GM19455 (cell line): ENCODE data around the gene NPHP4.

ENCODE experiments used
- ATAC-seq: cut with Tn5 transposase; IDR thresholded peaks from one replicate; pipeline ENCODE4 v1.9.1; 2021; ENCODE audit not compliant: unreplicated experiment

NPHP4 gene

GRCh38 chr1:5992026-5992813, at the start of gene NPHP4:
TSS of gene NPHP4 (minus strand) at chr1:5992425. CDS start at chr1:5986289, 6,136 bp downstream.
- ATAC-seq, result peak; percentile 88

- no peak for ATAC-seq
These were observed 49.3 kb upstream of the NPHP4 start for GRCh38 chr1:6041432-6042062.

GRCh38 chr1:6040861-6041415, 48.7 kb upstream of the NPHP4 start:
- ATAC-seq, result no peak

- ATAC-seq, result no peak
These were observed 48.2 kb upstream of the NPHP4 start for GRCh38 chr1:6040444-6040843.

GRCh38 chr1:6039031-6039430, 46.8 kb upstream of the NPHP4 start:
- ATAC-seq, result no peak

- no peak for ATAC-seq
These were observed 46.4 kb upstream of the NPHP4 start for GRCh38 chr1:6038603-6039002.

- ATAC-seq, result no peak
These were observed 45.1 kb upstream of the NPHP4 start for GRCh38 chr1:6037338-6037762.

- no peak for ATAC-seq
These were observed 43.5 kb upstream of the NPHP4 start for GRCh38 chr1:6035719-6036118.

- no peak for ATAC-seq
These were observed 43.1 kb upstream of the NPHP4 start for GRCh38 chr1:6035303-6035702.

- no peak for ATAC-seq
These were observed 42.5 kb upstream of the NPHP4 start for GRCh38 chr1:6034750-6035096.

- ATAC-seq, result no peak
These were observed 41.9 kb upstream of the NPHP4 start for GRCh38 chr1:6033986-6034749.

- no peak for ATAC-seq
These were observed 40.9 kb upstream of the NPHP4 start for GRCh38 chr1:6033124-6033523.

- no peak for ATAC-seq
These were observed 38.5 kb upstream of the NPHP4 start for GRCh38 chr1:6030547-6031261.

GRCh38 chr1:6030132-6030531, 37.9 kb upstream of the NPHP4 start:
- ATAC-seq, result no peak

GRCh38 chr1:6029351-6029750, 37.1 kb upstream of the NPHP4 start:
- no peak for ATAC-seq

- peak; percentile 28 for ATAC-seq
These were observed 36.0 kb upstream of the NPHP4 start for GRCh38 chr1:6028042-6028850.

- ATAC-seq, result no peak
These were observed 35.4 kb upstream of the NPHP4 start for GRCh38 chr1:6027591-6027990.

- ATAC-seq, result peak; percentile 77
These were observed 34.0 kb upstream of the NPHP4 start for GRCh38 chr1:6026095-6026809.

- ATAC-seq, result no peak
These were observed 33.3 kb upstream of the NPHP4 start for GRCh38 chr1:6025269-6026094.
